GM06990 (cell line): ENCODE measurements around the gene SRP72.
"Not testable (repeated sequence)": the region's sequence is repeated elsewhere in the genome, so short reads cannot be mapped to it uniquely, and the experiment has no call there.

Experiments
- DNase-seq: peaks from one replicate; pipeline ENCODE4 v3.0.0-alpha.2; 2011; ENCODE audit not compliant: insufficient read length; ENCODE audit errors: extremely low read depth
- H3K27me3 ChIP-seq: replicated peaks from 2 replicates; pipeline ENCODE4 v1.6.0; 2011; ENCODE audit warnings: low read length; ENCODE audit not compliant: control insufficient read depth, insufficient read depth
- H3K36me3 ChIP-seq: 2 replicates; pipeline ENCODE4 v1.5.1; 2011; ENCODE audit warnings: low read length; ENCODE audit not compliant: control insufficient read depth, insufficient read depth
- H3K4me3 ChIP-seq: replicated peaks from 2 replicates; pipeline ENCODE4 v1.5.1; 2011; ENCODE audit warnings: low read depth, mild to moderate bottlenecking, control low read depth, low read length
- TF ChIP-seq, protein P1 (sequence below): IDR thresholded peaks from 2 replicates; pipeline ENCODE4 v1.5.1; 2011; ENCODE audit warnings: low read length, control low read depth, mild to moderate bottlenecking, inconsistent platforms; ENCODE audit not compliant: insufficient read depth, poor library complexity, severe bottlenecking

The SRP72 gene

DNA sequence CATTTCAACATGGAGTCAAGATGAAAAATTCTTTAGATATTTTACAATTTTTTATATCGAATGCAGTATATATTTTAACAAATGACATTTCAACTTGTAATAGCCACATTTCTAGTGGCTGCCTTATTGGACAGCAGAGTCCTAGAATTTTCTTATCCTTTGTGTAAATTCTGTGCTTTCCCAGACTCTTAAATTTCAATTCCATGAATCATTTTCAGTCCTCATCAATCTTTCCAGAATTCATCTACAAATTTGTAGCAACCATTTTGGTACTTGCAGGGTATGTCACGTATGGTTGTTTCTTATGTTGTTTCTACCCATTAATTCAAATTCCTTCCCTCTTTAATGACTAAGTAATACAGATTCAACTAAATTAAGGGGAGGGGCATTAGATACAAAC lies 28.7 kb upstream of the SRP72 start:
- TF ChIP-seq, protein P1, sequence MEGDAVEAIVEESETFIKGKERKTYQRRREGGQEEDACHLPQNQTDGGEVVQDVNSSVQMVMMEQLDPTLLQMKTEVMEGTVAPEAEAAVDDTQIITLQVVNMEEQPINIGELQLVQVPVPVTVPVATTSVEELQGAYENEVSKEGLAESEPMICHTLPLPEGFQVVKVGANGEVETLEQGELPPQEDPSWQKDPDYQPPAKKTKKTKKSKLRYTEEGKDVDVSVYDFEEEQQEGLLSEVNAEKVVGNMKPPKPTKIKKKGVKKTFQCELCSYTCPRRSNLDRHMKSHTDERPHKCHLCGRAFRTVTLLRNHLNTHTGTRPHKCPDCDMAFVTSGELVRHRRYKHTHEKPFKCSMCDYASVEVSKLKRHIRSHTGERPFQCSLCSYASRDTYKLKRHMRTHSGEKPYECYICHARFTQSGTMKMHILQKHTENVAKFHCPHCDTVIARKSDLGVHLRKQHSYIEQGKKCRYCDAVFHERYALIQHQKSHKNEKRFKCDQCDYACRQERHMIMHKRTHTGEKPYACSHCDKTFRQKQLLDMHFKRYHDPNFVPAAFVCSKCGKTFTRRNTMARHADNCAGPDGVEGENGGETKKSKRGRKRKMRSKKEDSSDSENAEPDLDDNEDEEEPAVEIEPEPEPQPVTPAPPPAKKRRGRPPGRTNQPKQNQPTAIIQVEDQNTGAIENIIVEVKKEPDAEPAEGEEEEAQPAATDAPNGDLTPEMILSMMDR: no peak
- no peak overlapping the region for H3K4me3 ChIP-seq
- DNase-seq: no peak
- peaks cover 3% of the 10 kb centered on the region; the same call in 1 of the 2 replicates for H3K36me3 ChIP-seq
- H3K27me3 ChIP-seq: no peaks in the 10 kb centered on the region

DNA sequence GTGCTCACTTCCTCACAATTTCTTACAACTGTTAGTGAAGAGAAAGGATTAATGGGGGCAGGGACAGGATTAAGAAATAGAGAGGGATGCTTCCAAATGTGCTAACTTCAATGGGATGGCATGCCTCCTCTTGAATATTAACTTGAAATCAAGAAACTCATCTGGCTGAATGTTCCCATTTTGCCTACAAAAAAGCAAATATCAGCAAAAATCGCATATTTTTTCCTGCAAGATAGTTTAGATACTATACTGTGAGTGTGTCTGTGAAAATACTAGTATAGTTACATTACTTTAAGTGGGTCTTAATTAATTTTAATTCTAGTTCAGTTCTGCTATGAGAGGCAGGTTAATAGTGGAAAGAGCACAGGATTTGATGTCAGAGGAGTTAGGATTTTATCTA lies 26.4 kb upstream of the SRP72 start:
- Histone ChIP-seq H3K27me3 (no peaks in the 10 kb centered on the region), H3K4me3 (no peak overlapping the region), H3K36me3 (peaks cover 3% of the 10 kb centered on the region; the same call in 1 of the 2 replicates)
- DNase-seq: no peak
- TF ChIP-seq, protein P1: no peak

DNA sequence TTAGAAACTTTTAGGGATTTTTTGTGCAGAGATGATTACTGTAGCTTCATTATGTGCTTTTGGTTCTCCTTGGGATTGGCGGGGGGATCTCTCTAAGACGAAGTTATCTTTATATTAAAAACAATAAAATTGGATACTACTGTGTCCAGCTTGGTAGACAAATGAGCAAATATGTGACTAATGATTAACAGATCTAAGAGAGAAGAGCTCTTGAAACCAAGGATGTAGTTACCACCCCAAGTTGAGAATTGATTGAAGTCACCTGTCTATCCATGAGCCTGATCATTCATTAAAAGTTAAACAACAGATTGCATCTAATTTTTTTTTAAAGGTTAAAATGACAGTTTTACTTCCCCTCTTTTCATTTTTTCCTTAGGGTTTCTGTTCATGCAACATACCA lies 22.7 kb upstream of the SRP72 start:
- Histone ChIP-seq H3K27me3 (no peaks in the 10 kb centered on the region), H3K4me3 (no peak overlapping the region), H3K36me3 (peaks cover 3% of the 10 kb centered on the region)
- no peak for DNase-seq
- TF ChIP-seq, protein P1: no peak

DNA sequence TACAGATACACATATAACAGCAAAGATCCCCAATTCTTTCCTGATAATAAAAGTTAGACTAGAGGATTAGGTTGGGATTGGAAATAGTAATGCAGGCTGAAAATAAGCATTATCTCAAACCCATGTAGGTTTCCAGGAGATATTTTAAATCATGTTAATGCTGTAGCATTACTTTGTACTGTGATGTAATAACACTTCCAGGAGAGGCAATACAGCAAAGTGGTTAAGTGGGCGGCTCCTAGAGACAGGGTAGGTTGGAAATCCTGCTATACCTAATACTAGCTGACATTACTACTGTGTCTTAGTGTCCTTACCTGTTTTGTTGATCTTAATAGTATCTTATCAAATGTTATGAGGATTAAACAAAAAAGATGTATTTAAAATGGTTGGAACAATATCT lies 21.7 kb upstream of the SRP72 start:
- TF ChIP-seq, protein P1: no peak
- Histone ChIP-seq H3K27me3 (no peaks in the 10 kb centered on the region), H3K36me3 (peaks cover 3% of the 10 kb centered on the region), H3K4me3 (no peak overlapping the region)
- no peak for DNase-seq

DNA sequence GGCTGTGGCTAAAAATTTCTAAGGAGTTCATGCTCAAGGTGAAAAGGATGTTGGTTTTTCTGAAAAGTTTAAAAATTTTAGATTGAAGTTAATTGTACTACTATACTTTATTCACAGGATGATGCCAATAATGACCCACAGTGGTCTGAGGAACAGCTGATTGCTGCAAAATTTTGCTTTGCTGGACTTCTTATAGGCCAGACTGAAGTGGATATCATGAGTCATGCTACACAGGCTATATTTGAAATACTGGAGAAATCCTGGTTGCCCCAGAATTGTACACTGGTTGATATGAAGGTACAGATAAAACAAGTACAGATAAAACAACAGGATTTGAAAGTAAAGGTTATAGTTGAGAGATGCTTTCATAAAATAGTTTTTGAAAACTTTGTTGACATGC lies 19.1 kb upstream of the SRP72 start:
- DNase-seq: no peak
- Histone ChIP-seq H3K4me3 (no peak overlapping the region), H3K36me3 (no peaks in the 10 kb centered on the region; the same call in none of the 2 replicates), H3K27me3 (no peaks in the 10 kb centered on the region)
- TF ChIP-seq, protein P1: no peak

DNA sequence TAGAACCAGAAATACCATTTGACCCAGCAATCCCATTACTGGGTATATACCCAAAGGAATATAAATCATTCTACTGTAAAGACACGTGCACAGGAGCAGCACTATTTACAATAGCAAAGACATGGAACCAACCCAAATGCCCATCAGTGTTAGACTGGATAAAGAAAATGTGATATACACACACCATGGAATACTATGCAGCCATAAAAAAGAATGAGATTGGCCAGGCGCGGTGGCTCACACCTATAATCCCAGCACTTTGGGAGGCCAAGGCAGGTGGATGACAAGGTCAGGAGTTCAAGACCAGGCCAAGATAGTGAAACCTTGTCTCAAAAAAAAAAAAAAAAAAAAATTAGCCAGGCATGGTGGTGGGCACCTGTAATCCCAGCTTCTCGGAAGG lies 17.9 kb upstream of the SRP72 start:
- not testable (repeated sequence) for H3K27me3 ChIP-seq, H3K4me3 ChIP-seq, H3K36me3 ChIP-seq, DNase-seq
